PC-3 (cell line): ENCODE data around the gene KIF11. TPM values are rescaled to one million over a fixed set of nuclear protein-coding genes. Genes with fewer than 3 reads are reported as not detected.

Source experiments
- ATAC-seq: fragments of 200-7000 bp; cut with Tn5 transposase; 2 replicates; pipeline ENCODE4 v1.9.1; 2020; ENCODE audit warnings: mild to moderate bottlenecking, moderate library complexity
- BruUV-seq: library from RNA; stranded (reverse); fragments of 400-500 nt; replicated peaks from 2 replicates; lab custom pipeline; 2021; lab: Mats Ljungman, UMichigan
- CTCF ChIA-PET: fragments of 300-600 bp; sonication (Branson Sonifier 250); formaldehyde crosslinking; loops from one replicate; lab custom pipeline; 2022; ENCODE audit warnings: antibody characterized with exemption; lab: Charles Lee
- POLR2A ChIA-PET: fragments of 300-600 bp; sonication (Branson Sonifier 250); formaldehyde crosslinking; loops from one replicate; lab custom pipeline; 2022; ENCODE audit warnings: antibody characterized with exemption; ENCODE audit not compliant: unreplicated experiment; lab: Charles Lee
- DNase-seq: peaks from one replicate; pipeline ENCODE4 v3.0.0-alpha.2; 2015
- H2AFZ ChIP-seq: fragments of 300-600 bp; sonication (generic); 2 replicates; pipeline ENCODE4 v1.6.0; 2016; ENCODE audit warnings: antibody characterized with exemption, low read length
- H3F3A ChIP-seq: fragments of 300-600 bp; sonication (generic); one replicate; pipeline ENCODE4 v1.6.0; 2017; ENCODE audit warnings: antibody characterized with exemption, low read length, control low read depth, mild to moderate bottlenecking; ENCODE audit not compliant: unreplicated experiment
- H3K27ac ChIP-seq: fragments of 300-600 bp; sonication (generic); 2 replicates; pipeline ENCODE4 v1.5.1; 2016; ENCODE audit warnings: mild to moderate bottlenecking, low read length
- H3K27me3 ChIP-seq: fragments of 300-600 bp; sonication (generic); 2 replicates; pipeline ENCODE4 v1.6.1; 2016; ENCODE audit warnings: low read length, mixed read lengths
- H3K36me3 ChIP-seq: fragments of 300-600 bp; sonication (generic); 2 replicates; pipeline ENCODE4 v1.6.1; 2016; ENCODE audit warnings: low read depth, mixed run types, low read length, mixed read lengths
- H3K4me1 ChIP-seq: fragments of 300-600 bp; sonication (generic); 2 replicates; pipeline ENCODE4 v1.5.1; 2016; ENCODE audit warnings: low read length; ENCODE audit not compliant: insufficient read depth
- H3K4me2 ChIP-seq: fragments of 300-600 bp; sonication (generic); 2 replicates; pipeline ENCODE4 v1.6.0; 2016; ENCODE audit warnings: low read length
- H3K4me3 ChIP-seq: fragments of 300-600 bp; sonication (generic); 2 replicates; pipeline ENCODE4 v1.5.1; 2016; ENCODE audit warnings: mild to moderate bottlenecking, low read length, mixed read lengths
- H3K79me2 ChIP-seq: fragments of 300-600 bp; sonication (generic); 2 replicates; pipeline ENCODE4 v1.6.1; 2017; ENCODE audit warnings: low read length, mixed read lengths
- H3K9ac ChIP-seq: fragments of 300-600 bp; sonication (generic); 2 replicates; pipeline ENCODE4 v1.6.0; 2016; ENCODE audit warnings: mild to moderate bottlenecking, low read length
- H3K9me2 ChIP-seq: fragments of 300-600 bp; sonication (generic); replicated peaks from 2 replicates; pipeline ENCODE4 v1.6.1; 2016; ENCODE audit warnings: mixed run types, low read length, mixed read lengths
- H3K9me3 ChIP-seq: fragments of 300-600 bp; sonication (generic); 2 replicates; pipeline ENCODE4 v1.6.1; 2016; ENCODE audit warnings: low read length, mixed read lengths
- H4K20me1 ChIP-seq: fragments of 300-600 bp; sonication (generic); 2 replicates; pipeline ENCODE4 v1.6.1; 2016; ENCODE audit warnings: low read length, mixed read lengths
- CTCF ChIP-seq: fragments of 300-600 bp; sonication (generic); conservative IDR thresholded peaks from 2 replicates; pipeline ENCODE4 v1.5.1; 2017; ENCODE audit warnings: antibody characterized with exemption, low read depth, mild to moderate bottlenecking, low read length
- EZH2 ChIP-seq: fragments of 300-600 bp; sonication (generic); IDR thresholded peaks from one replicate; pipeline ENCODE4 v1.6.1; 2017; ENCODE audit warnings: antibody characterized with exemption, mild to moderate bottlenecking, low read length; ENCODE audit not compliant: unreplicated experiment
- EZH2phosphoT487 ChIP-seq: fragments of 300-600 bp; sonication (generic); IDR thresholded peaks from 2 replicates; pipeline ENCODE4 v1.6.1; 2018; ENCODE audit warnings: mild to moderate bottlenecking, antibody characterized with exemption, low read length, borderline replicate concordance
- intact Hi-C: fragments of 100-400 bp; cut with micrococcal nuclease; formaldehyde crosslinking; loops from 2 replicates; pipeline ENCODE4 v1.9.0; 2023
- total RNA-seq: library from RNA; depleted of rRNA; stranded (reverse); fragments of >200 nt; gene quantifications from 2 replicates; pipeline ENCODE4 v1.2.3, GENCODE V29; 2014

KIF11 gene
- total RNA-seq, 1 experiment from 2014 or later: 26.2 TPM

DNA sequence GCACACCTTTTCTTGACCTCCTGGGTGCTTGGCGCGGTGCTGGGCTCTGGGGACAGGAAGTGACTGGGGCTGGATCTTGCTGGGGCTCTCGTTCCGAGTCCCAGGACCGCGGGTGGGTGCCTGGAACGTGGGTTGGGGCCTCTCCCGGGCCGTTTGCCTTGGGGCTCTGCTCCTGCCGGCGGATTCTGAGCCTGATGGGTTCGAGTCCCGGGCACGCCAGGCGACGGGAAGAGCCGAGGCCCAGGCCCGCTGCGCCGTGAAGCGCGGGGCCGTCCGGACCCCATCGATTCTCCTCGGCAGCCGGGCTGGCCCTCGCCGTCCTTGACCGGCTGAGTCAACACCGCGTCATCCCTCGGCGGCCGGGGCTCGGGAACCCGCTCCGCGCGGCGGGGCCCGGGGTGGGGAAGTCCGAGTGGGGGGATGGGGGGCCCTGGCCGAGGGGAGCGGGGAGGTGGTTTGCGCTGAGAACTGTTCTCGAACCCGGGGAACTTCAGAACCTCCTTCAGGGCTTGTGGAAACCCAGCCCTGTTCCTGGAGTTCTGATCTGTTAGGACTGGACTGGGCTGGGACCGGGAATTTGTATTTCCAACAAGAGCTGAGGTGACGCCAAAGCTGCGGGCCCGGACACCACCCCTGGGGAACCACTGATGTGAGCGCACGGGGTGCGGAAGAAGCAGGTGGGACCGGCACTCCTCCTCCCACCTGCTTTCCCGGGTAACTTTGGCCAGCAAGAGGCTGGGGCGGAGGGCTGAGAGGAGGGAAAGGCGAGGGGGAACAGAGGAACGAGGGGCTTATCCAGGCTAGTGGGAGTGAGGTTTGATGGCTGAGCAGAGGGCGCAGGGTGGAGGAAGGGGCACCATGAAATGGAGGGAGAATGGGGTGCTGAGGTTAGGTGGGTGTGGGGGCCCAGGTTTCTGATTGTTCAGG lies 103.0 kb downstream of the KIF11 start:
- Histone ChIP-seq H3K27me3 (no peaks in the 10 kb centered on the region), H4K20me1 (no peaks in the 10 kb centered on the region), H3F3A (no peaks in the 10 kb centered on the region), H3K4me2 (no peak overlapping the region), H3K9ac (no peak overlapping the region), H2AFZ (no peak overlapping the region), H3K4me3 (no peak overlapping the region), H3K27ac (no peak overlapping the region), H3K4me1 (peaks cover 4% of the 10 kb centered on the region; the same call in 1 of the 2 replicates), H3K9me2 (no peaks in the 10 kb centered on the region), H3K79me2 (peaks cover 8% of the 10 kb centered on the region), H3K36me3 (no peaks in the 10 kb centered on the region; the same call in 1 of the 2 replicates), H3K9me3 (no peaks in the 10 kb centered on the region)
- ATAC-seq: no peak
- intact Hi-C loops: loop anchor here (10.0 kb wide), 1 partner anchor 179 kb away; no protein-coding TSS in a partner anchor
- POLR2A ChIA-PET: no interaction called here
- BruUV-seq: no TSS peak
- CTCF ChIA-PET: no interaction called here
- TF ChIP-seq CTCF (no peak), EZH2 (no peak), EZH2phosphoT487 (no peak)
- DNase-seq: no peak

- H3K4me2 ChIP-seq: no peak overlapping the region
- intact Hi-C loops: loop anchor here (10.0 kb wide), 1 partner anchor 178 kb away; no protein-coding TSS in a partner anchor
- no peaks in the 10 kb centered on the region for H3K9me2 ChIP-seq
- no peaks in the 10 kb centered on the region for H3K79me2 ChIP-seq
- H2AFZ ChIP-seq: no peak overlapping the region
- no peaks in the 10 kb centered on the region for H4K20me1 ChIP-seq
- H3K27me3 ChIP-seq: no peaks in the 10 kb centered on the region
- ChIA-PET CTCF (no interaction called here), POLR2A (interaction anchor here (0.8 kb wide), 1 partner anchor 283 kb away, joined by 5 read pairs; no protein-coding TSS in a partner anchor)
- no peak overlapping the region for H3K27ac ChIP-seq
- no peaks in the 10 kb centered on the region for H3K4me1 ChIP-seq
- DNase-seq (no peak), ATAC-seq (no peak)
- no peak overlapping the region for H3K4me3 ChIP-seq
- H3F3A ChIP-seq: no peaks in the 10 kb centered on the region
- H3K9ac ChIP-seq: no peak overlapping the region
- TF ChIP-seq EZH2phosphoT487 (no peak), EZH2 (no peak), CTCF (no peak)
- no TSS peak for BruUV-seq
- no peaks in the 10 kb centered on the region; the same call in 1 of the 2 replicates for H3K36me3 ChIP-seq
- no peaks in the 10 kb centered on the region for H3K9me3 ChIP-seq
Observed at GRCh38 chr10:92696606-92697383, 103.9 kb downstream of the KIF11 start.
